SK-N-SH (cell line): ENCODE measurements around the gene SLCO2A1. TPM values are rescaled to one million over a fixed set of nuclear protein-coding genes. Genes with fewer than 3 reads are reported as not detected.

ENCODE experiments used
- CTCF ChIA-PET: fragments of 300-600, 350-600 bp; formaldehyde crosslinking; extraction: SDS; loops from one replicate; lab custom pipeline; 2021; lab: Yijun Ruan, JAX
- POLR2A ChIA-PET: fragments of 350-600 bp; sonication (Branson Sonifier 250); formaldehyde crosslinking; extraction: SDS; loops from one replicate; lab custom pipeline; 2020; ENCODE audit warnings: antibody characterized with exemption, inconsistent platforms; lab: Yijun Ruan, JAX
- DNase-seq: peaks from one replicate; pipeline ENCODE4 v3.0.0; 2012
- H2AFZ ChIP-seq: fragments of 200-600 bp; sonication (generic); 2 replicates; pipeline ENCODE4 v1.8.1; 2016; ENCODE audit warnings: antibody characterized with exemption, mild to moderate bottlenecking, low read depth
- H3F3A ChIP-seq: fragments of 200-600 bp; sonication (generic); replicated peaks from 2 replicates; pipeline ENCODE3; 2016; ENCODE audit warnings: antibody characterized with exemption, mild to moderate bottlenecking; ENCODE audit not compliant: insufficient read depth
- H3K27ac ChIP-seq, 2 experiments: fragments of 200-500 bp in 1 of 2; fragments of 200-600 bp in 1 of 2; sonication (Bioruptor generic) in 1 of 2; sonication (generic), shearing (Covaris generic) in 1 of 2; 2 replicates each; pipeline versions ENCODE4 v1.5.1 to v1.6.1; 2014 to 2016; ENCODE audit warnings: low read depth in 2 of 2, inconsistent platforms in 1 of 2, low read length in 1 of 2, mild to moderate bottlenecking in 1 of 2, mixed read lengths in 1 of 2
- H3K27me3 ChIP-seq: fragments of 200-600 bp; sonication (generic), shearing (Covaris generic); 2 replicates; pipeline ENCODE4 v1.6.1; 2016; ENCODE audit warnings: mixed run types; ENCODE audit not compliant: insufficient read depth
- H3K36me3 ChIP-seq, 2 experiments: fragments of 200-500 bp in 1 of 2; fragments of 200-600 bp in 1 of 2; sonication (Bioruptor generic) in 1 of 2; sonication (generic) in 1 of 2; replicated peaks in 1 of 2; 2 replicates each; pipeline versions ENCODE3 to v1.5.1; 2014 to 2016; ENCODE audit warnings: low read length in 1 of 2, mild to moderate bottlenecking in 1 of 2; ENCODE audit not compliant: insufficient read depth in 2 of 2, control insufficient read depth in 1 of 2
- H3K4me1 ChIP-seq, 2 experiments: fragments of 200-500 bp in 1 of 2; fragments of 200-600 bp in 1 of 2; sonication (Bioruptor generic) in 1 of 2; sonication (generic), shearing (Covaris generic) in 1 of 2; 2 replicates each; pipeline versions ENCODE4 v1.5.1 to v1.6.1; 2014 to 2016; ENCODE audit warnings: low read depth in 1 of 2, low read length in 1 of 2, mixed run types in 1 of 2; ENCODE audit not compliant: insufficient read depth in 2 of 2, control insufficient read depth in 1 of 2
- H3K4me2 ChIP-seq: fragments of 200-600 bp; sonication (generic), shearing (Covaris generic); 2 replicates; pipeline ENCODE4 v1.6.1; 2017; ENCODE audit warnings: mixed run types
- H3K4me3 ChIP-seq, 2 experiments: fragments of 200-500 bp in 1 of 2; fragments of 200-600 bp in 1 of 2; sonication (Bioruptor generic) in 1 of 2; sonication (generic), shearing (Covaris generic) in 1 of 2; 2 replicates each; pipeline versions ENCODE4 v1.5.1 to v1.8.1; 2014 to 2016; ENCODE audit warnings: low read depth in 2 of 2, inconsistent platforms in 1 of 2, low read length in 1 of 2, mild to moderate bottlenecking in 1 of 2, mixed read lengths in 1 of 2, moderate library complexity in 1 of 2
- H3K79me2 ChIP-seq: fragments of 200-600 bp; sonication (generic); 2 replicates; pipeline ENCODE4 v1.8.1; 2017; ENCODE audit warnings: mild to moderate bottlenecking; ENCODE audit not compliant: insufficient read depth
- H3K9ac ChIP-seq: fragments of 200-600 bp; sonication (generic); 2 replicates; pipeline ENCODE4 v1.6.1; 2017; ENCODE audit warnings: mixed run types
- H3K9me2 ChIP-seq: fragments of 200-600 bp; sonication (generic); 2 replicates; pipeline ENCODE4 v1.6.1; 2017; ENCODE audit warnings: mixed run types
- H3K9me3 ChIP-seq: fragments of 200-600 bp; sonication (generic); 2 replicates; pipeline ENCODE4 v1.6.1; 2017; ENCODE audit warnings: mixed run types, mild to moderate bottlenecking, moderate library complexity
- H4K20me1 ChIP-seq: fragments of 200-600 bp; sonication (generic); 2 replicates; pipeline ENCODE4 v1.6.1; 2017; ENCODE audit warnings: mild to moderate bottlenecking, mixed run types; ENCODE audit not compliant: insufficient read depth
- EP300 ChIP-seq, 2 experiments: IDR thresholded peaks; 2 replicates each; pipeline versions ENCODE4 v1.4.0 to v1.6.1; 2012; ENCODE audit warnings: borderline replicate concordance in 1 of 2, low read depth in 1 of 2, low read length in 1 of 2
- GABPA ChIP-seq: IDR thresholded peaks from 2 replicates; pipeline ENCODE4 v1.4.0; 2012; ENCODE audit warnings: low read depth, mild to moderate bottlenecking
- MXI1 ChIP-seq: IDR thresholded peaks from 2 replicates; pipeline ENCODE4 v1.6.1; 2012; ENCODE audit warnings: mild to moderate bottlenecking, low read depth, low read length, improper control_type of control experiment
- RFX5 ChIP-seq: IDR thresholded peaks from 2 replicates; pipeline ENCODE4 v1.6.1; 2012; ENCODE audit warnings: mild to moderate bottlenecking, improper control_type of control experiment, low read length
- SIN3A ChIP-seq: IDR thresholded peaks from 2 replicates; pipeline ENCODE4 v1.6.1; 2012; ENCODE audit warnings: low read depth, mild to moderate bottlenecking, low read length, moderate library complexity, borderline replicate concordance
- TAF1 ChIP-seq: IDR thresholded peaks from 2 replicates; pipeline ENCODE4 v1.6.1; 2012; ENCODE audit warnings: low read depth, mild to moderate bottlenecking, low read length, moderate library complexity, borderline replicate concordance
- WGBS: methylation state at CpG from one replicate; pipeline ENCODE4 v1.1.6; 2017; ENCODE audit warnings: low lambda C conversion rate; 5-methylcytosine and 5-hydroxymethylcytosine counted together
- polyA plus RNA-seq, 3 experiments: library from polyadenylated mRNA; depleted of rRNA; stranded (reverse); fragments of >200 nt; gene quantifications; 2 replicates each; pipeline ENCODE4 v1.2.3, GENCODE V29; 2012

Gene SLCO2A1
- polyA plus RNA-seq, 1 of the 3 experiments (the other 2 are of a cell fraction), result 9.3 TPM

- TF ChIP-seq RFX5 (no peak), EP300 (IDR thresholded peaks at IDR 0.05; ENCODE audit: borderline replicate concordance in 1 of 2, low read depth in 1 of 2, low read length in 1 of 2) (no peak), GABPA (no peak)
- TF ChIP-seq, all 33 proteins: peak for 0
These were observed 46.6 kb downstream of the SLCO2A1 start (continued) for GRCh38 chr3:133983126-133983525.

- WGBS, result 74% methylated on average over 2 of the region's 4 CpGs
- no peaks in the 10 kb centered on the region for H3K79me2 ChIP-seq
- H3K36me3 ChIP-seq, result no peaks in the 10 kb centered on the region
- no peaks in the 10 kb centered on the region for H3K9me2 ChIP-seq
- DNase-seq, result no peak
- no peak overlapping the region for H3K9ac ChIP-seq
- no peaks in the 10 kb centered on the region for H3K9me3 ChIP-seq
- H4K20me1 ChIP-seq, result no peaks in the 10 kb centered on the region
- H3K27me3 ChIP-seq, result no peaks in the 10 kb centered on the region; the same call in 1 of the 2 replicates
- no peak overlapping the region for H3K4me2 ChIP-seq
- no peak overlapping the region for H3K4me3 ChIP-seq
- no peaks in the 10 kb centered on the region for H3F3A ChIP-seq
- no peak overlapping the region for H3K27ac ChIP-seq
- ChIA-PET CTCF (no interaction called here), POLR2A (no interaction called here)
- H3K4me1 ChIP-seq, result no peaks in the 10 kb centered on the region
- TF ChIP-seq TAF1 (no peak), MXI1 (no peak)
- TF ChIP-seq, all 33 proteins: peak for 0
- H2AFZ ChIP-seq, result no peak overlapping the region
These were observed 49.2 kb downstream of the SLCO2A1 start for GRCh38 chr3:133980550-133980949.

DNA sequence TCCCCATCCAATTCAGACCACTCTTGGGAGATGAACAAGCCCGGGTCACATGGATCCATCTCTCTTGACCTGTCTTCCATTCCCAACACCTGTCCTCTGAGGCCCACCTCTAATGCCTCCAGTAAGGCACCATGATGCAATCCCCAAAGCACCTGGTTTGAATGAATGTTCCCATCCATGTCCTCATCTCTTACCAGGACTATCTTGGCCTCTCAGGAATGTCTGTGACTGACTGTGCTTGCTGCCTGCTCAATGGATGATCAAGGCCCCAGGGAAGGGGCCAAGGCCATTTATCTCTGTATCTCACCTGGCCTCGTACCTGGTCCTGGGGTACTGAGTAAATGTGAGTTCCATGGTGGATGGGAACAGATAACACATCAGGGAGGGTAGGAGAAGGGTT, 49.7 kb downstream of the SLCO2A1 start:
- POLR2A ChIA-PET, result no interaction called here
- DNase-seq, result no peak

DNA sequence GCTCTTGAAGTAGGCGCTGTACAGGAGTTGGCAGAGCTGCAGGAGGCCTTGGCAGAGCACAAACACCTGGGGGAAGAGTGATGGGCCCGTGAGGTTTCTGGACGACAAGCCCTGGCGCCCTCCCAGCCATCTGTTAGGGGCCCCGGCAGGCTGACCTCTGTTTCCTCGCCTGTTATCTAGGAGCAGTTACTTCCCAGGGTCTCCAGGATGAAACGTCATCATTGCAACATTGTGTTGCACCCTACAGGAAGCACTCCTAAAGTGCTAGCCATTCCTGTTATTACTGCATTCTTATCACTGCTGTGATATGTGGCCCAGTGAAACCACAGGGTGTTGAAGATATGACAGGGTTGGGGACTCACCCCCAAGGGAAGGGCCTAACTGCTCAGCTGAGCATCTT, 50.2 kb downstream of the SLCO2A1 start:
- H3F3A ChIP-seq, result no peaks in the 10 kb centered on the region
- no peaks in the 10 kb centered on the region for H3K36me3 ChIP-seq
- no peak overlapping the region for H3K9ac ChIP-seq
- DNase-seq, result no peak
- H3K9me3 ChIP-seq, result no peaks in the 10 kb centered on the region
- no peaks in the 10 kb centered on the region for H3K9me2 ChIP-seq
- no peak overlapping the region for H3K4me3 ChIP-seq
- H4K20me1 ChIP-seq, result no peaks in the 10 kb centered on the region
- POLR2A ChIA-PET, result no interaction called here
- no peaks in the 10 kb centered on the region for H3K79me2 ChIP-seq
- CTCF ChIA-PET, result interaction anchor here (0.6 kb wide), 1 partner anchor 903 kb away, joined by 3 read pairs; no protein-coding TSS in a partner anchor
- no peaks in the 10 kb centered on the region for H3K4me1 ChIP-seq
- H3K27ac ChIP-seq, result no peak overlapping the region
- H2AFZ ChIP-seq, result no peak overlapping the region
- no peaks in the 10 kb centered on the region; the same call in 1 of the 2 replicates for H3K27me3 ChIP-seq
- H3K4me2 ChIP-seq, result no peak overlapping the region
- 75% methylated on average over 7 of the region's 7 CpGs for WGBS
- no peak for TF ChIP-seq SIN3A
- TF ChIP-seq, all 33 proteins: peak for 0

More for the DNA sequence above, 49.7 kb downstream of the SLCO2A1 start:
- Histone ChIP-seq H3K27ac (no peak overlapping the region), H3K36me3 (no peaks in the 10 kb centered on the region), H3K79me2 (no peaks in the 10 kb centered on the region), H4K20me1 (no peaks in the 10 kb centered on the region), H3K9me2 (no peaks in the 10 kb centered on the region), H3F3A (no peaks in the 10 kb centered on the region), H3K4me1 (no peaks in the 10 kb centered on the region), H3K9ac (no peak overlapping the region), H3K27me3 (no peaks in the 10 kb centered on the region; the same call in 1 of the 2 replicates), H3K4me2 (no peak overlapping the region), H3K9me3 (no peaks in the 10 kb centered on the region), H2AFZ (no peak overlapping the region), H3K4me3 (no peak overlapping the region)
- WGBS, result 52% methylated on average over 2 of the region's 2 CpGs
- CTCF ChIA-PET, result no interaction called here
- TF ChIP-seq SIN3A (no peak), MXI1 (no peak)
